ENCODE data around the gene KRT35.

The KRT35 gene

DNA sequence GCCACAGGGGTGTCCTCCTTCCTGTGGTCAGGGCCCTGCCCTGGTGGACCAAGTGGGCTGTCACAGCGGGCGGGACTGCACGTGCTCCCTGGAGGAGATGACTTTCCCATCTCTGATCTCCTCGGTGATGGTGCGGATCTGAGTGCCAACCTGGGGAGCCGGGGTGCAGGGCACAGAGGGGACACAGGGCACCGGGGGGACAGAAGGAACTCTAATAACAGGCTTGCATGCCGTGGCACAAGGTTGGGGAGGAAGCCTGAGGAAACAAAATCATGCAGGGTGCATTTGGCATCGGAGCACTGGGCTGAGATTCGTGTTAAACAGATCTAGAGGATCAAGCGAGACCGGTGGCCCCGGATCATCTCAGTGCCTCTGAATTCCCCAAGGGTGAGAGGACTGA is 5.4 kb upstream of the KRT35 start:
- FAIRE-seq: no peak

- FAIRE-seq: no peak
Measured at GRCh38 chr17:41484920-41485904, 4.3 kb upstream of the KRT35 start.

DNA sequence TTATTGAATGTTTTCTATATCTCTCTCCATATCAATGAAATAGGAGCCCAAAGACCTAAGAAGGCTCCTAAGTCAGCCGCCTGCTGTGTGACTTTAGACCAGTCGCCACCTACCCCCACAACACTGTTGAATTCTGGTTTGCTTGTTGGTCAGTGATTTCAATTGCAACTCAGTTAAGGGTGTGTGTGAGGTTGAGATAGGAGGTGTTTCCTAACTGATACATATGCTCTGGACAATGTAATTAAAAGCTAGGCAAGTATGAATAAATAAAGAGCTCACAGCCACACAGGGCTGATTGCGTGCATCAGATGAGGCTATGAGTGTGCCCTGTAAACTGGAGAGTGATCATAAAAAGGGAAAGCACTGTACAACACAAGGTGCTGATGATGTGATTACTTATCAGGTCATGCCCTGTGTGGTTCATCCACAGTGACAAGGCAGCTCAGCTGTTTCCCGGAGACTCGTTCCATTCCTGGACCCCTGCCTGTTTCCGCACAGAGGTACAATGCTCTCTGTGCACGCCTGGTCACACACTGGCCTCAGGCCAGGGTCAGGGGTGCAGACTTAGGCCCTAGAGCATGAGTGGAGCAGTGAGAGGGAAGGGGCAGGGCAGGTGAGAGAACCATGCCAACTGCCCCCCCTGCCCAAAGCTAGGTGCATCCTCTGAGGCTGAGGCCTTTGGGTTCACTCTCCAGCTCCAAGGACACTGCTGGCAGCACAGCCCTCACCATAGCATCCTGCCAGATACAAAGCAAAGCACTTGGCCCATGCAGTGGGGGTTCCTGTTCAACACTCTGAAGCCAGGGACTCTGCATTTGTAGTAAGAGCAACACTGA is 3.3 kb upstream of the KRT35 start:
- FAIRE-seq: no peak

DNA sequence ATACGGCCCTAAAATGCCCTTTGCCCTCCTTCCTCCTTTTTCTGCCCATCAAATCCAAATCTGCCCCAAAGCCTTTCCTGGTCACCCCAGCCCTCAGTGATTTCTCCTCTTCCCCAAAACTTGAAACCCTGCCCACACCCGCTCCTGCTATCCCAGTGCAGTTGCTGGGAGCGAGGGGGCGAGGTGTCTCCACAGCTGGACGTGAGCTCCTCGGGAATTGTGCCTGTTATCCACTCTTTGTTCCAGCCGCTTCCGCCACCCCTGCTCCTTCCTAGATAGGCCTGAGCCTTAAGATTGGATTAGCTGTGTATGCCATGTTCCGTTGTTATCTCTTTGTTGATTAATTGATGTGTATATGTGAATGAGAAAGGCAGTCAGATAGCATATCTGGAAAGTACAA is 2.6 kb upstream of the KRT35 start:
- no peak for FAIRE-seq

- FAIRE-seq: no peak
Measured at GRCh38 chr17:41480581-41480980, 370 bp downstream of the KRT35 start.

- no peak for FAIRE-seq
Measured at GRCh38 chr17:41480136-41480535, 815 bp downstream of the KRT35 start.

DNA sequence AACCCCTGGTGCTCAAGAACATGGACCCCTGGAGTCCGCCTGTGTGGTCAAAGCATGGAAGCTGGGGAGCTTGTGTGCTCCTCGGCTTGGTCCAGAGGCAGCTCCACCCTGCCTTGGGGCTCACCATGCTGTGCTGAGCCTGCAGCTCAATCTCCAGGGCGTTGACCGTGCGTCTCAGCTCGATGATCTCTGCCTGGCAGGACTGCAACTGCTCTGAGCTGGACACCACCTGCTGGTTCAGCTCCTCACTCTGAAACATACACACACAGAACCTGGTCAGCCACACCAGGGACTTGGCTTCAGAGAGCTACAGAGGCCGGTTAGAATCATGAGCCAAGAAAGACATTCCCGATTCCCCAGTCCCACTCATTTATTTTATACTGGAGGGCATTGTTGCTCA is 2.7 kb downstream of the KRT35 start:
- no peak for FAIRE-seq

DNA sequence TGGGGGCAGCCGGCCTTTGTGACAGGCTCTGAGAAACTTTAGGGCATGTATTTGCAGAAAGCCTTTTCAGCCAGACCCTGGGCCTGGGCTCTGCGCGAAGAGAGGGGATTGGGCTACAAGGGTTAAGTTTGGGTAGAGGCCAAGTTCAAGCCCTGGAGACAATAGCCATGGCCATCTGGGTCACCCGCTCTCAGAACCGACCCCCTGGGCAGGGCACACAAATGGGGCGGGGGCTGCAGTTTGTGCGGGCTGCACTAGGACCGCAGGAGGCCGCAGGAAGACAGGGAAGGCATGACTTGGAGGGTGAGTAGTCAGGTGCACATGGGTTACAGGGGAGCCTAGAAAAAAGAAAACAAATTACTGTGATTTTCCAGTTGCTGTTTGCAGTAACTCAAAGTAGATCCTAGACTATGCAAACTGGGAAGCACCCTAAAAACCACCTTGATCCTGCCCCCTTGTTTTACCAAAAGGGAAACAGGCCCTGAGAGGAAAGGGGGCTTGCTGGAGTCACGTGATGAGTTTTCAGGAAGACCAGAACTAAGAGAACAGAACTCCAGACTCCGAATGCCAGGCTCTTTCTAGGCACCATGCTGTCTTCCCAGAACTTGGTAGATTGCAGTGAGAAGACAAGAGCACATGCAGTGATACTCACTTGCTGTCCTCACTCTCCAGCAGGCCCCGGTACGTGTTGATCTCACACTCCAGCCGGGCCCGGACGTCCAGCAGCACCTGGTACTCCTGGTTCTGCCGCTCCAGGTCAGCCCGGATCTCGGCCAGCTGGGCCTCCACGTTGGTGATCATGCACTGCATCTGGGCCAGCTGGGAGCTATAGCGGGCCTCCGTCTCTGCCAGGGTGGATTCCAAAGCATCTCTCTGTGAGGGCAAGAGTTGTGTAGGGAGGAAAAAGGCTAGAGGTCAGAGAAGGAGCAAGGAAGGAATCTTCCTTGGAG is 3.8 kb downstream of the KRT35 start:
- no peak for FAIRE-seq

- FAIRE-seq: no peak
Measured at GRCh38 chr17:41475421-41475820, 5.5 kb downstream of the KRT35 start.

GRCh38 chr17:41474863-41475262 is 6.1 kb downstream of the KRT35 start:
- FAIRE-seq: no peak

- FAIRE-seq: no peak
Measured at GRCh38 chr17:41468346-41468745, 12.6 kb downstream of the KRT35 start.

GRCh38 chr17:41467561-41467960 is 13.4 kb downstream of the KRT35 start:
- no peak for FAIRE-seq

GRCh38 chr17:41466988-41467387 is 14.0 kb downstream of the KRT35 start, which contains the start of gene KRT32:
TSS of gene KRT32 (minus strand) at chr17:41467386. CDS start at chr17:41467325, 61 bp downstream.
- no peak for FAIRE-seq

- FAIRE-seq: no peak
Measured at GRCh38 chr17:41464682-41465081, 16.3 kb downstream of the KRT35 start.

DNA sequence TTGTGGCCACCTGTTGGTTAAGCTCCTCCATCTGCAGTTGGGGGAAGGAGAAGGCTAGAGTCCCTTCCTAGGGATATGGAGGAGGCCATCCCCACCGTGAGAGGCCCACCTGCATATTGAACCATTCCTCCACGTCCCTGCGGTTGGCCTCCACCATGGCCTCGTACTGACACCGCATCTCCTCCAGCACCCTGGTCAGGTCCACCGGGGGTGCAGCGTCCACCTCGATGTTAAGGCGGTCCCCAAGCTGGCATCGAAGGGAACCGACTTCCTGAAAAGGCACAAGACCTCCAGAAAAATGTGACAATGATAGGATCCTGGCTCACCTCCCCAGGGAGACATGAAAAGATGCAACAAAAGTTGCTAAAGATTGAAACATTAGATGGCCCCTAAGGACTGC is 16.8 kb downstream of the KRT35 start:
- no peak for FAIRE-seq

- no peak for FAIRE-seq
Measured at GRCh38 chr17:41463746-41464145, 17.2 kb downstream of the KRT35 start.

- no peak for FAIRE-seq
Measured at GRCh38 chr17:41462705-41463104, 18.2 kb downstream of the KRT35 start.

GRCh38 chr17:41457676-41458075 is 23.3 kb downstream of the KRT35 start:
- FAIRE-seq: no peak

DNA sequence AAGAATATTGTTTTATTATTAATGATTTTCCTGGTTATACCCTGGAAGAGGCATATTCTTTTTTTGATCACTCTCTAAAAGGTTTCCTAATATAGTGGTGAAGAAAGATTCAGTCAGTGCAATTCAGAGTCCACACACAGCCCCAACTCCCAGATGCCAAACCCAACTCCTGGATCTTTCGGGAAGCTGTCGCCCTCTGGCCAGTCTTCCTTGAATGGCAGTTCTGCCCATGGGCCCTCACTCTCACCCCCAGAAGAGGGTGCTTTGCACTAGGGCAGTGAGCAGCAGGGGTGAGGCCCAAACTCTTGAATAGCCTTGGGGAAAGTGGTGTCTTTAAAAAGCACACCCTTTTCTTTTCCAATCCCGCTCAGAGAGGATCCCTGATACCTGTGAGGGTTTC is 24.7 kb downstream of the KRT35 start:
- FAIRE-seq: no peak

DNA sequence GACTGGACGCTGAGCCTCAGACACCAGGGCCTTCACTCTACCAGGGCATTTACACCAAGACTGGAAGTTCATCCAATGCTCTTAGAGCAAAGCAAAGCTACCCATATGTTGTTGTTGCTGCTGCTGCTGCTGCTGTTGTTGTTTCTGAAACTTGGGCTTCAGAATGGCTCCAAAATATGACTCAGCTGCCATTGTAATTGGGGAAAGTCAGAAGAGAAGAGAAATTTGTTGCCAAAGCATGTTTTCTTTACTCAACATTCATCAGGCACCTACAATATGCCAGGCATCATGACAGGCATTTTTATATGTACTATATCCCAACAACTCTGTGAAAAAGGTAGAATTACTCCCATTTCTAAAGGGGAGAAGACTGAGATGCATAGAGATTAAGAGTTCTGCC is 25.7 kb downstream of the KRT35 start:
- no peak for FAIRE-seq

DNA sequence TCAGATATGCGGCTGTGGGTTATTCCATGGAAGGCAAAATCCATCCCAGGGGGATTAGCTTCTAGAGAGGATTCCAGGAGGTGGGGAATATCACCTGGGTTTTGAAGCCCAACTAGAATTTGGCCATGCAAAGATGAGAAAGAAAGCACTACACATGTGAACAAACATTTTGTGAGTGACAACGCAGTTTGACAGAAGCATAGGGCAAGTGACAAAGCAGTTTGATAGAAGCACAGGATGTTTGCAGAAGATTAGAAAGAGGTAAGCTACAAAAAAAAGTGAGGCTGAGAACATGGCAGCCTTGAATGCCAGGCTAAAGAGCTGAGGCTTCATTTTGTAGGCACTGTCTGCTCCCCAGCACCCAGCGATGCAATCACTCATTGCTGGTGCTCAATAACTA is 27.9 kb downstream of the KRT35 start:
- no peak for FAIRE-seq

GRCh38 chr17:41452281-41452680 is 28.7 kb downstream of the KRT35 start:
- FAIRE-seq: no peak

Measured in G401.6 (cell line).